Naive thymus-derived CD4-positive, alpha-beta T cell (primary cell): ENCODE results near the gene SIN3A. TPM values are rescaled to one million over a fixed set of nuclear protein-coding genes. Genes with fewer than 3 reads are reported as not detected.

Experiments used
- ATAC-seq: fragments of 150-1000 bp; cut with Tn5 transposase; 2 replicates; pipeline ENCODE4 v1.10.0; 2021; ENCODE audit warnings: mild to moderate bottlenecking, moderate library complexity
- CTCF ChIA-PET: fragments of 350-600 bp; sonication (Branson Sonifier 250); formaldehyde crosslinking; loops from one replicate; lab custom pipeline; 2021; ENCODE audit warnings: antibody characterized with exemption; lab: Charles Lee
- POLR2A ChIA-PET: fragments of 350-600 bp; sonication (Branson Sonifier 250); formaldehyde crosslinking; loops from one replicate; lab custom pipeline; 2021; ENCODE audit warnings: antibody characterized with exemption, inconsistent platforms; lab: Charles Lee
- DNase-seq, 9 donors: peaks; one replicate each; pipeline versions ENCODE4 v3.0.0 to v3.0.0-alpha.2; 2020 to 2022; ENCODE audit warnings: mixed read lengths in 1 of 9
- H3K27ac ChIP-seq: one replicate; pipeline ENCODE4 v1.7.0; 2013; ENCODE audit warnings: mild to moderate bottlenecking, low read depth, low read length, moderate library complexity
- H3K27me3 ChIP-seq, 2 donors: one replicate each; pipeline ENCODE4 v1.7.0; 2013; ENCODE audit warnings: low read length in 2 of 2, mild to moderate bottlenecking in 2 of 2, moderate library complexity in 2 of 2; ENCODE audit not compliant: control insufficient read depth in 2 of 2, insufficient read depth in 2 of 2
- H3K36me3 ChIP-seq, 3 experiments: 1 replicate in 2 of 3; 2 replicates in 1 of 3; pipeline ENCODE4 v1.7.0; 2013; ENCODE audit warnings: low read length in 3 of 3, mild to moderate bottlenecking in 3 of 3, moderate library complexity in 1 of 3; ENCODE audit not compliant: insufficient read depth in 3 of 3, control insufficient read depth in 2 of 3
- H3K4me1 ChIP-seq, 2 donors: one replicate each; pipeline ENCODE4 v1.7.0; 2013; ENCODE audit warnings: low read length in 2 of 2, mild to moderate bottlenecking in 2 of 2, moderate library complexity in 1 of 2; ENCODE audit not compliant: control insufficient read depth in 2 of 2, insufficient read depth in 2 of 2
- H3K4me3 ChIP-seq: 2 replicates; pipeline ENCODE4 v1.7.0; 2013; ENCODE audit warnings: mild to moderate bottlenecking, low read length
- H3K9me3 ChIP-seq, 3 experiments: 1 replicate in 2 of 3; 2 replicates in 1 of 3; pipeline ENCODE4 v1.7.0; 2013; ENCODE audit warnings: low read length in 3 of 3; ENCODE audit not compliant: control insufficient read depth in 2 of 3
- H3K27ac Mint-ChIP-seq, 9 donors: one replicate each; pipeline ENCODE4 v1.8.0; 2020 to 2022; ENCODE audit warnings: mixed read lengths in 9 of 9, mild to moderate bottlenecking in 8 of 9, moderate library complexity in 5 of 9, inconsistent platforms in 2 of 9
- H3K27me3 Mint-ChIP-seq, 5 donors: one replicate each; pipeline ENCODE4 v1.8.0; 2021 to 2022; ENCODE audit warnings: mixed read lengths in 5 of 5, mild to moderate bottlenecking in 1 of 5
- H3K36me3 Mint-ChIP-seq, 5 donors: one replicate each; pipeline ENCODE4 v1.8.0; 2020 to 2022; ENCODE audit warnings: mixed read lengths in 5 of 5, mild to moderate bottlenecking in 3 of 5, inconsistent platforms in 1 of 5
- H3K4me1 Mint-ChIP-seq, 7 donors: one replicate each; pipeline ENCODE4 v1.8.0; 2020 to 2022; ENCODE audit warnings: mixed read lengths in 7 of 7, mild to moderate bottlenecking in 3 of 7, inconsistent platforms in 1 of 7
- H3K4me3 Mint-ChIP-seq, 10 donors: one replicate each; pipeline ENCODE4 v1.8.0; 2020 to 2022; ENCODE audit warnings: mild to moderate bottlenecking in 10 of 10, mixed read lengths in 10 of 10, moderate library complexity in 6 of 10, inconsistent platforms in 2 of 10
- H3K9me3 Mint-ChIP-seq, 11 donors: one replicate each; pipeline ENCODE4 v1.8.0; 2020 to 2022; ENCODE audit warnings: mixed read lengths in 11 of 11, mild to moderate bottlenecking in 4 of 11, inconsistent platforms in 1 of 11, moderate library complexity in 1 of 11
- intact Hi-C, 2 donors: fragments of 100-400 bp; cut with micrococcal nuclease; formaldehyde crosslinking; loops; one replicate each; pipeline ENCODE4 v1.15.1; 2023
- polyA plus RNA-seq, 2 donors: library from polyadenylated mRNA; unstranded; fragments of 300-500 nt; fragmentation: Illumina TruSeq; gene quantifications; one replicate each; pipeline ENCODE4 v1.2.3, GENCODE V29; 2021
- total RNA-seq, 6 experiments: library from RNA in 5 of 6; stranded (reverse) in 5 of 6; gene quantifications; 1 replicate in 5 of 6; 2 replicates in 1 of 6; pipeline ENCODE4 v1.2.3 and lab custom pipeline; 2021 to 2026

The SIN3A gene
- total and polyA plus RNA-seq, 7 experiments from 2014 or later, result 18.0 to 139 (median 120) TPM

DNA sequence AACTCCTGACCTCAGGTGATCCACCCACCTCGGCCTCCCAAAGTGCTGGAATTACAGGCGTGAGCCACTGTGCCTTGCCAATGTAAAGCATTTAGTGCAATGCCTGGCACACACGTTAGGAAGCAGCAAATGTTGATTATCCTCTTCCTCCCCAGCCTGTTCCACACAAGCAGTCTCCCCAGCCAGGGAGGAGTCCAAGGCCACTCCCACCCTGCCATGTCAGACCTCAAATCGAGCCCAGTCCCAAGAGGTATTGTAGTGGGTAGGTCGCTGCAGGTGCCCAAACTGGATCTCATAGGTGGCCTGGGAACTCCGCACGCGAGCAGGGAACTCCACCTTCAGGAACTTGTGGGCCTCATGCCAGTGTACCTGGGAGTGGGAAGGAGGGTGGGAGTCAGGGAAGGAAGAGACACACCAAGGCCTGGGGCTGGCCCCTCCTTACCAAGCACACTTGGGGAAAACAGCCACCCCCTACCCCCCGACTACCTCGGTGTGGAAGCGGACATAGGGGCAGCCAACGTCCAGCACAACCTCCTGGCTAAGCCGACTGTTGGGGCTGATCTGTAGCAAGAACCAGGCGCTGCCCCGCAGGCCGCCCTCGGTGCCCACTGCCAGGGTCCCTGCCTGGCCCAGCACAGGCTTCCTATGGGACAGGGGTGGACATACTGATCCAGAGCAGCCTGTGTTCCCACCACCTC is 93.4 kb downstream of the SIN3A start:
- Mint-ChIP-seq H3K27ac (peak overlapping the region in 2 of 9 donors; percentile 28 to 48), H3K4me1 (peaks cover 0 to 3% (median 0%) of the 10 kb centered on the region in 7 donors), H3K36me3 (peaks cover 0 to 10% (median 0%) of the 10 kb centered on the region in 5 donors), H3K27me3 (no peaks in the 10 kb centered on the region), H3K4me3 (no peak overlapping the region), H3K9me3 (no peaks in the 10 kb centered on the region)
- ChIA-PET POLR2A (no interaction called here), CTCF (no interaction called here)
- intact Hi-C loops, result no loop called here
- Histone ChIP-seq H3K4me3 (no peak overlapping the region), H3K9me3 (no peaks in the 10 kb centered on the region), H3K36me3 (peaks cover 0 to 71% (median 13%) of the 10 kb centered on the region in 3 experiments), H3K4me1 (no peaks in the 10 kb centered on the region), H3K27ac (no peak overlapping the region), H3K27me3 (no peaks in the 10 kb centered on the region)
- DNase-seq, result no peak
- no peak for ATAC-seq

DNA sequence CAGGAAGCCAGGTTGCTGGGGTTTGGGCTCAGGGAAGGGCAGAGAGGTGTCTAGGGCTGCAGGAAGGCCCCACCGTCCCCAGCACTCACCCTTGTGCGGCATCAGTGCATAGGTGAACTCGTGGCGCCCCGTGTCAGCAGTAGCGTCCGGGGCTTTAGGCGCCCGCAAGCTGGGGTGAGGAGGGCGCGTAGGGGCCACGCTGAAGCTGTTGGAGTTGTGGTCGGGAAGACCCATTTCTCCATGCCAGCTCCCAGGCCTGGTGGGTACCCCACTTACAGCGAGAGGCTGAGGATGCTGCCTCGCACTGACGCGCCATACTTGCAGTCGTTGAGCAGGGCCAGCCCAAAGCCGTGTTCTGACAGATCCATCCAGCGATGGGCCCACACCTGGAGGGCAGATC is 95.0 kb downstream of the SIN3A start:
- ChIA-PET CTCF (no interaction called here), POLR2A (no interaction called here)
- ATAC-seq (no peak), DNase-seq (no peak)
- H3K27me3 ChIP-seq, result no peaks in the 10 kb centered on the region
- no peaks in the 10 kb centered on the region for H3K27me3 Mint-ChIP-seq
- peaks cover 0 to 55% (median 13%) of the 10 kb centered on the region in 3 experiments for H3K36me3 ChIP-seq
- peaks cover 0 to 16% (median 0%) of the 10 kb centered on the region in 5 donors for H3K36me3 Mint-ChIP-seq
- H3K4me3 Mint-ChIP-seq, result no peak overlapping the region
- H3K4me1 Mint-ChIP-seq, result peaks cover 0 to 3% (median 0%) of the 10 kb centered on the region in 7 donors
- H3K4me1 ChIP-seq, result no peaks in the 10 kb centered on the region
- H3K4me3 ChIP-seq, result no peak overlapping the region
- H3K9me3 ChIP-seq, result no peaks in the 10 kb centered on the region
- H3K27ac Mint-ChIP-seq, result peak overlapping the region in 1 of 9 donors; percentile 68
- intact Hi-C loops, result no loop called here
- no peaks in the 10 kb centered on the region for H3K9me3 Mint-ChIP-seq
- H3K27ac ChIP-seq, result no peak overlapping the region

GRCh38 chr15:75356006-75356405 is 95.5 kb downstream of the SIN3A start:
- intact Hi-C loops, result no loop called here
- peaks cover 0 to 49% (median 13%) of the 10 kb centered on the region in 3 experiments for H3K36me3 ChIP-seq

DNA sequence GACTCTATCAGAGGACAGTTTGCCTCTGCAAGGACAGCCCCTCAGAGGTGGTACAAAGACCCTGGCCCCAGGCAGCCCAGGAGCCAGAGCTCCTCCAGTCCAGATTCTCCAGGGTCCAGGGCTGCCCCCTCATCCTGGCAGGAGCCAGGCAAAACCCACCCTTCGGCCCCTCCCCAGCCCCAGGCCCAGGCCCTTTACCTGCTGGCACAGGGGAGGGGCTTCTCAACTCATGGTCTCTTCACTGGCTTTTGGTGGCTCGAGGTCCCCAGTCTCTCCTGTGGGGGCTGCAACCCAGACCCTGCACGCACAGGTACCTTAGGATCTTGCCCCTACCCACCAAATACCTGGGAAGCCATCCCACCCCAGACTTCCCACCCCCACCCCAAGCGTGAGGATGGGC is 96.1 kb downstream of the SIN3A start:
- Histone ChIP-seq H3K4me3 (no peak overlapping the region), H3K4me1 (peaks cover 2 to 4% of the 10 kb centered on the region in 2 donors), H3K27me3 (no peaks in the 10 kb centered on the region), H3K9me3 (no peaks in the 10 kb centered on the region), H3K27ac (no peak overlapping the region), H3K36me3 (peaks cover 0 to 43% (median 13%) of the 10 kb centered on the region in 3 experiments)
- Mint-ChIP-seq H3K4me1 (peaks cover 0 to 10% (median 8%) of the 10 kb centered on the region in 7 donors), H3K9me3 (peaks cover 0 to 5% (median 0%) of the 10 kb centered on the region in 11 donors), H3K27me3 (no peaks in the 10 kb centered on the region), H3K4me3 (no peak overlapping the region), H3K27ac (peak overlapping the region in 2 of 9 donors; percentile 31 to 82), H3K36me3 (peaks cover 0 to 24% (median 0%) of the 10 kb centered on the region in 5 donors)
- ATAC-seq (no peak), DNase-seq (no peak)
- intact Hi-C loops, result no loop called here
- ChIA-PET CTCF (interaction anchor here (1.4 kb wide), 1 partner anchor 12 kb away, joined by 3 read pairs; no protein-coding TSS in a partner anchor), POLR2A (interaction anchor here (3.6 kb wide), 1 partner anchor 12 kb away, joined by 34 read pairs; the partner anchor contains the start of gene MAN2C1)

More at GRCh38 chr15:75356006-75356405, 95.5 kb downstream of the SIN3A start:
- no peaks in the 10 kb centered on the region for H3K27me3 Mint-ChIP-seq
- peaks cover 0 to 19% (median 0%) of the 10 kb centered on the region in 5 donors for H3K36me3 Mint-ChIP-seq
- no peaks in the 10 kb centered on the region for H3K27me3 ChIP-seq
- no peak overlapping the region for H3K4me3 Mint-ChIP-seq
- no peak for DNase-seq
- no peak for ATAC-seq
- POLR2A ChIA-PET, result no interaction called here
- no peak overlapping the region for H3K27ac ChIP-seq
- no peak overlapping the region for H3K4me3 ChIP-seq
- H3K9me3 Mint-ChIP-seq, result peaks cover 0 to under 1% (median 0%) of the 10 kb centered on the region in 11 donors
- CTCF ChIA-PET, result no interaction called here
- no peaks in the 10 kb centered on the region for H3K4me1 ChIP-seq
- H3K27ac Mint-ChIP-seq, result peak overlapping the region in 1 of 9 donors; percentile 68
- H3K9me3 ChIP-seq, result no peaks in the 10 kb centered on the region
- peaks cover 0 to 4% (median 2%) of the 10 kb centered on the region in 7 donors for H3K4me1 Mint-ChIP-seq

DNA sequence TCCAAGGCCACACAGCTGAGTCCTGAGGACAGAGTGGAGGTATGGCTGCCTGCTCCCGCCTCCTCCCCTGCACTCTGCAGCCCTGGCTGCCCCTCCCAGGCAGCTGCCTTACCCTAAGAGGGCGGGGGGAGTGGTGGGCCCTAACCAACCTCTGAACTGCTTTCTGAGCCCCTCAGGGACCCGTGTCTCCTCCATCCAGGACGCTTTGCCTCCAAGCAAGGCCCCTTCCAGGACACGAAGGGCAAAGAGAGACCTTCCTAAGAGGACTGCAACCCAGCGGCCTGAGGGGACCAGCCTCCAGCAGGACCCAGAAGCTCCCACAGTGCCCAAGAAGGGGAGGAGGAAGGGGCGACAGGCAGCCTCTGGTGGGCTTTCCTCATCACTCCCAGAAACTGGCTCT is 97.0 kb downstream of the SIN3A start:
- H3K4me1 ChIP-seq, result peaks cover 11 to 13% of the 10 kb centered on the region in 2 donors
- ATAC-seq, result no peak
- Mint-ChIP-seq H3K27ac (peak overlapping the region in 4 of 9 donors; percentile 5 to 97 (median 34)), H3K9me3 (peaks cover 0 to 13% (median 7%) of the 10 kb centered on the region in 11 donors), H3K36me3 (peaks cover 0 to 32% (median 4%) of the 10 kb centered on the region in 5 donors), H3K27me3 (peaks cover 0 to 4% (median 0%) of the 10 kb centered on the region in 5 donors), H3K4me3 (no peak overlapping the region), H3K4me1 (peaks cover 7 to 19% (median 17%) of the 10 kb centered on the region in 7 donors)
- ChIA-PET CTCF (interaction anchor here (1.4 kb wide), 1 partner anchor 13 kb away, joined by 3 read pairs; no protein-coding TSS in a partner anchor), POLR2A (interaction anchor here (3.6 kb wide), 1 partner anchor 13 kb away, joined by 34 read pairs; the partner anchor contains the start of gene MAN2C1)
- H3K4me3 ChIP-seq, result no peak overlapping the region
- H3K27me3 ChIP-seq, result no peaks in the 10 kb centered on the region
- H3K9me3 ChIP-seq, result peaks cover 0 to 6% (median 0%) of the 10 kb centered on the region in 3 experiments
- H3K27ac ChIP-seq, result peak overlapping the region; percentile 3
- peaks cover 0 to 34% (median 10%) of the 10 kb centered on the region in 3 experiments for H3K36me3 ChIP-seq
- intact Hi-C loops, result no loop called here
- DNase-seq, result no peak

- ATAC-seq, result no peak
- POLR2A ChIA-PET, result interaction anchor here (1.4 to 3.6 kb wide), 3 partner anchors 9 to 272 kb away, joined by 3 to 34 read pairs (median 4); partner anchors contain the start of genes MAN2C1 and SNUPN
- H3K4me3 Mint-ChIP-seq, result no peak overlapping the region
- DNase-seq, result no peak
- Histone ChIP-seq H3K9me3 (peaks cover 0 to 14% (median 0%) of the 10 kb centered on the region in 3 experiments), H3K36me3 (peaks cover 0 to 25% (median 6%) of the 10 kb centered on the region in 3 experiments), H3K4me1 (peaks cover 19 to 21% of the 10 kb centered on the region in 2 donors), H3K4me3 (no peak overlapping the region), H3K27ac (no peak overlapping the region), H3K27me3 (no peaks in the 10 kb centered on the region)
- peaks cover 0 to 4% (median 0%) of the 10 kb centered on the region in 5 donors for H3K27me3 Mint-ChIP-seq
- intact Hi-C loops, result no loop called here
- peaks cover 0 to 19% (median 7%) of the 10 kb centered on the region in 11 donors for H3K9me3 Mint-ChIP-seq
- H3K36me3 Mint-ChIP-seq, result peaks cover 0 to 34% (median 4%) of the 10 kb centered on the region in 5 donors
- CTCF ChIA-PET, result interaction anchor here (0.6 to 1.1 kb wide), 4 partner anchors 14 to 289 kb away, joined by 4 to 5 read pairs (median 5); no protein-coding TSS in a partner anchor
- H3K27ac Mint-ChIP-seq, result peak overlapping the region in 5 of 9 donors; percentile 0 to 97 (median 51)
- peaks cover 8 to 28% (median 21%) of the 10 kb centered on the region in 7 donors for H3K4me1 Mint-ChIP-seq
Measured at GRCh38 chr15:75353604-75354003, 97.9 kb downstream of the SIN3A start.
